ENCODE results near the gene PROX1. TPM values are rescaled to one million over a fixed set of nuclear protein-coding genes. Genes with fewer than 3 reads are reported as not detected.
A peak's percentile ranks its signal among the peaks of the same experiment; 100 is the strongest.

The PROX1 gene
- total and polyA plus RNA-seq, 3 donors from 2014 or later, result 4.2 to 19.1 (median 6.5) TPM

DNA sequence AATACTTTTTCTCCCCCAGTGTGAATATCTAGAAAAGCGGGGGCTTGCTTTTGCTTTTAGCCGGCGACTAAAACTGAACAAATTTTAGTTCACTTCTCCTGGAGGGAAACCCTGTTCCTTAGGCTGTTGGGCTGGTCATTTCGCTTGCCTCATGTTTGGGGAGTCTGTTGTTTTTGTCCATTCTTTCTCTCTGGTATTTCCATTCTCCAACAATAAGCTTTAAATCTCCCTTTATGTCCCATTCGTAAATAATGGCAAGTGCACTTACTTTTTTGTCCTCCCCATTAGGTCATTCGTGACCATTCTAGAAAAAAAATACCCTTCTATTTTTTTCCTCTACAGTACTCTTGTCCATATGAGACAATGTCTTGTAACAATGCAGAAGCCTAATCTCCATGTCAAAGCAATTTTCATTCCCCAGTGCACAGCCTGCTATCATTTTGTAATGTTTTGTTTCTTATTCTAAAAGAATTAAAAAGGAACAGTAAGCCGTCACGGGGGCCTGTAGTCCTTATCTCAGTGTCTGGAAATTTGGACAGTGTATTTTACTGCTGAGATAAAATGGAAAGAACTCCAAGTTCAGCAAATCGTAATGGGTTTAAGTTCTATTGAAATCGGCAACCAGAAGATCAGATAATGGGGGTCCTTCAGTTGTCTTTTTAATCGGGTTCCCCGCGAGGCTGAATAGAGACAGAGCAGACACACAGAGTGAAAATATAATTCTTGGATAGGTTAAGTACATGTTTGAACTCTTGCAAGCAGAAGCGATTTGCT is 21.8 kb downstream of the PROX1 start:
- H3K27me3 ChIP-seq, result no peaks in the 10 kb centered on the region
- WGBS, 2 donors, result 49 to 54% methylated on average over 14 of the region's 14 CpGs
- H3K36me3 ChIP-seq (ENCODE audit: low read depth, missing control alignments), result no peaks in the 10 kb centered on the region
- intact Hi-C loops (cut with DNase I; ENCODE audit: low total_unique reads), result no loop called here
- peak; percentile 54 for DNase-seq
- no peak for TF ChIP-seq POLR2A (IDR thresholded peaks at IDR 0.05)
- TF ChIP-seq, protein P1, sequence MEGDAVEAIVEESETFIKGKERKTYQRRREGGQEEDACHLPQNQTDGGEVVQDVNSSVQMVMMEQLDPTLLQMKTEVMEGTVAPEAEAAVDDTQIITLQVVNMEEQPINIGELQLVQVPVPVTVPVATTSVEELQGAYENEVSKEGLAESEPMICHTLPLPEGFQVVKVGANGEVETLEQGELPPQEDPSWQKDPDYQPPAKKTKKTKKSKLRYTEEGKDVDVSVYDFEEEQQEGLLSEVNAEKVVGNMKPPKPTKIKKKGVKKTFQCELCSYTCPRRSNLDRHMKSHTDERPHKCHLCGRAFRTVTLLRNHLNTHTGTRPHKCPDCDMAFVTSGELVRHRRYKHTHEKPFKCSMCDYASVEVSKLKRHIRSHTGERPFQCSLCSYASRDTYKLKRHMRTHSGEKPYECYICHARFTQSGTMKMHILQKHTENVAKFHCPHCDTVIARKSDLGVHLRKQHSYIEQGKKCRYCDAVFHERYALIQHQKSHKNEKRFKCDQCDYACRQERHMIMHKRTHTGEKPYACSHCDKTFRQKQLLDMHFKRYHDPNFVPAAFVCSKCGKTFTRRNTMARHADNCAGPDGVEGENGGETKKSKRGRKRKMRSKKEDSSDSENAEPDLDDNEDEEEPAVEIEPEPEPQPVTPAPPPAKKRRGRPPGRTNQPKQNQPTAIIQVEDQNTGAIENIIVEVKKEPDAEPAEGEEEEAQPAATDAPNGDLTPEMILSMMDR (IDR thresholded peaks at IDR 0.05), result no peak
- H3K4me1 ChIP-seq, result peaks cover 3% of the 10 kb centered on the region
- no peak overlapping the region for H3K4me3 ChIP-seq
- no peak overlapping the region for H3K27ac ChIP-seq
- no peaks in the 10 kb centered on the region for H3K9me3 ChIP-seq

GRCh38 chr1:214010197-214010573 is 22.4 kb downstream of the PROX1 start:
- 88 to 91% methylated on average over 1 of the region's 1 CpG for WGBS, 2 donors
- Histone ChIP-seq H3K4me1 (peaks cover 3% of the 10 kb centered on the region), H3K36me3 (ENCODE audit: low read depth, missing control alignments) (no peaks in the 10 kb centered on the region), H3K9me3 (no peaks in the 10 kb centered on the region), H3K4me3 (no peak overlapping the region), H3K27ac (no peak overlapping the region), H3K27me3 (no peaks in the 10 kb centered on the region)
- intact Hi-C loops (cut with DNase I; ENCODE audit: low total_unique reads), result no loop called here
- no peak for DNase-seq
- TF ChIP-seq POLR2A (IDR thresholded peaks at IDR 0.05), result no peak
- TF ChIP-seq, protein P1 (IDR thresholded peaks at IDR 0.05), result no peak

GRCh38 chr1:214010717-214011116 is 22.9 kb downstream of the PROX1 start:
- Histone ChIP-seq H3K27me3 (no peaks in the 10 kb centered on the region), H3K9me3 (no peaks in the 10 kb centered on the region), H3K4me1 (peaks cover 3% of the 10 kb centered on the region), H3K27ac (no peak overlapping the region), H3K4me3 (no peak overlapping the region), H3K36me3 (ENCODE audit: low read depth, missing control alignments) (no peaks in the 10 kb centered on the region)
- TF ChIP-seq POLR2A (IDR thresholded peaks at IDR 0.05), result no peak
- TF ChIP-seq, protein P1 (IDR thresholded peaks at IDR 0.05), result no peak
- 98 to 100% methylated on average over 2 of the region's 2 CpGs for WGBS, 2 donors
- intact Hi-C loops (cut with DNase I; ENCODE audit: low total_unique reads), result no loop called here
- no peak for DNase-seq

- no peak for TF ChIP-seq POLR2A (IDR thresholded peaks at IDR 0.05)
- TF ChIP-seq, protein P1 (IDR thresholded peaks at IDR 0.05), result no peak
- no peak for DNase-seq
- Histone ChIP-seq H3K27ac (no peak overlapping the region), H3K9me3 (no peaks in the 10 kb centered on the region), H3K4me3 (no peak overlapping the region), H3K36me3 (ENCODE audit: low read depth, missing control alignments) (no peaks in the 10 kb centered on the region), H3K27me3 (no peaks in the 10 kb centered on the region), H3K4me1 (peaks cover 3% of the 10 kb centered on the region)
- WGBS, 2 donors, result 42 to 43% methylated on average over 2 of the region's 2 CpGs
- intact Hi-C loops (cut with DNase I; ENCODE audit: low total_unique reads), result no loop called here
These were observed 24.6 kb downstream of the PROX1 start for GRCh38 chr1:214012418-214012817.

Data from testis (tissue), 3 donors.